HG02943 (cell line): ENCODE results near the gene SMDT1.

Experiments
- ATAC-seq: cut with Tn5 transposase; IDR thresholded peaks from one replicate; pipeline ENCODE4 v1.9.1; 2021; ENCODE audit warnings: mild to moderate bottlenecking, low read depth, moderate library complexity; ENCODE audit not compliant: unreplicated experiment

Gene SMDT1, protein sequence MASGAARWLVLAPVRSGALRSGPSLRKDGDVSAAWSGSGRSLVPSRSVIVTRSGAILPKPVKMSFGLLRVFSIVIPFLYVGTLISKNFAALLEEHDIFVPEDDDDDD

DNA sequence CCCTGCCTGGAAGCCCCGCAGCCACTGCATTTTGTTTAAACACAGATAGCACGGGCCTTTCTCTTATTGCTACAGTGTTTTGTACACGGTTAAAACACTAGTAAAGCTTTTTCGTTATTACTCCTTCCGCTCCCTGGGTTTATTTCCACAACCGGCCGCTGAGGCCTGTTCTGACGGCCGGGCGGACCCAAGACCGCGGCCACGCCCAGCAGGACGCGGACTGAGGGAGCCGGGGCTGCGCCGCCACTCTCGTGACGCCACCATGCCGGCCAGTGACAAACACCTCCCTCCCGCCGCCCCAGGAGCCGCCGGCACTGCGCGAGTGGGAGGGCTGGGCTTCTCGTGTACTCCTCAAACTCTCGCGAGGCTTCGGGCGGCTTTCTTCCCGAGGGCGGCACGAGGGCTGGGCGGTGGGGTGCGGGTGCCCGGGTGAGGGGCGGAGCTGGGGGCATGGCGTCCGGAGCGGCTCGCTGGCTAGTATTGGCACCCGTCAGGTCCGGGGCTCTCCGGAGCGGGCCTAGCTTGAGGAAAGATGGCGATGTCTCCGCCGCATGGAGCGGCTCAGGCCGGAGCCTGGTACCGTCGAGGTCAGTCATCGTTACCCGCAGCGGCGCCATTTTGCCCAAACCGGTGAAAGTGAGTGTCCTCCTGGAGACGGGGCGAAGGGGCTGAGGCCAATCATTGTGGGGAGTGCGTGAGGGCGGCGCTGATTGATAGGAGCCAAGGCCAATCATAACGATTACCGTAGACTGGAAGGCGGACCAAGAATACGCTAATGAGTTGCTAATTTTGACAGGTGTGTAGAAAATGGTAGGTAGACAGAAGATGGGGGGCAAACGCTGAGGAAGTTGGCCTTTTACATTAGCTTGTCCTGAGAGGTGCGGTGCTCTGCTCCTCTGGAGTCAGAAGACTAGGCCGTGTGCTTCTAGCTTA is at the start of gene SMDT1:
TSS of gene SMDT1 (plus strand) at position 382 of the 933 bp plus-strand sequence. CDS start at position 451, 69 bp downstream.
- ATAC-seq, result peak; percentile 86

GRCh38 chr22:42033263-42034181 is 46.0 kb upstream of the SMDT1 start:
- no peak for ATAC-seq

GRCh38 chr22:42035256-42035655 is 44.2 kb upstream of the SMDT1 start:
- ATAC-seq, result no peak

DNA sequence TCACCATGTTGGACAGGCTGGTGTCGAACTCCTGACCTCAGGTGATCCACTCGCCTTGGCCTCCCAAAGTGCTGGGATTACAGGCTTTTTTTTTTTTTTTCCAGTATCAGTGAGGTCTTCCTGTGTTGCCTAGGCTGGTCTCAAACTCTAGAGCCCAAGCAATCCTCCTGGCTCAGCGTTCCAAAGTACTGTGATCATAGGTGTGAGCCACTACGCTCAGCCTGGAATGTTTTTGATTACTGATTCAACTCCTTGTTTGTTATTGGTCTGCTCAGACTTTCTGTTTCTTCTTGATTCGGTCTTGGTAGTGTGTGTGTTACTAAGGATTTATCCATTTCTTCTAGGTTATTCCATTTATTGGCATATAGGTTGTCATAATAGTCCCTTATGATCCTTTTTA is 40.2 kb upstream of the SMDT1 start:
- ATAC-seq, result no peak

DNA sequence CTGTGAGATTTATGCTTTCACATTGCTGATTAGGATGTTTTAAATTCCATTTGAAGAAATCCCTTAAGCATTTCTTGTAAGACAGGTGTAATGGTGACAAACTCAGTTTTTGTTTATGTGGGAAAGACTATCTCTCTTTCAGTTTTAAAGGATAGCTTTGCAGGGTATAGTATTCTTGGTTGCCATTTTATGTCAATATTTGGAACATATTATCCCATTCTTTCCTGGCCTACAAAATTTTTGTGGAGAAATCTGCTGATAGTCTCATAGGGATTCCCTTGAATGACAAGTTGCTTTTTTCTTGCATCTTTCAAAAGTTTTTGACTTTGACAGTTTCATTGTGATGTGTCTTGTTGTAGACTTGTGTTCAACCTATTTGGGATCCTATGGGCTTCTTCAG is 37.7 kb upstream of the SMDT1 start:
- no peak for ATAC-seq

DNA sequence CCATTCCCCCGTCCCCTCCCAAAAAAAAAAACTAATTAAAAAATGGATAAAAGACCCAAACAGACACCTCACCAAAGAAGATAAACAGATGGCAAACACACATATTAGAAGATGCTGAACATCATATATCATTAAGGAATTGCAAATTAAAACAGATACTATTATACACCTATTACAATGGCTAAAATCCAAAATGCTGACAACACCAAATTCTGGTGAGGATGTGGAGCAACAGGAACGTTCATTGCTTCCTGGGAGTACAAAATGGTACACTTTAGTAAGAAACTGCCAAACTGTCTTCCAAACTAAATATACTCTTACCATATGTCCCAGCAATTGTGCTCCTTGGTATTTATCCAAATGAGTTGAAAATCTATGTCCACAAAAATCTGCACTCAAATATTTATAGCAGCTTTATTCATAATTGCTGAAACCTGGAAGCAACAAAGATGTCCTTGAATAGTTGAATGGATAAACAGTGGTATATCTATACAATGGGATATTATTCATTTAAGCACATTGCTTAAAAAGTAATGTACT is 28.8 kb upstream of the SMDT1 start:
- no peak for ATAC-seq

GRCh38 chr22:42052765-42053164 is 26.7 kb upstream of the SMDT1 start:
- ATAC-seq, result no peak

DNA sequence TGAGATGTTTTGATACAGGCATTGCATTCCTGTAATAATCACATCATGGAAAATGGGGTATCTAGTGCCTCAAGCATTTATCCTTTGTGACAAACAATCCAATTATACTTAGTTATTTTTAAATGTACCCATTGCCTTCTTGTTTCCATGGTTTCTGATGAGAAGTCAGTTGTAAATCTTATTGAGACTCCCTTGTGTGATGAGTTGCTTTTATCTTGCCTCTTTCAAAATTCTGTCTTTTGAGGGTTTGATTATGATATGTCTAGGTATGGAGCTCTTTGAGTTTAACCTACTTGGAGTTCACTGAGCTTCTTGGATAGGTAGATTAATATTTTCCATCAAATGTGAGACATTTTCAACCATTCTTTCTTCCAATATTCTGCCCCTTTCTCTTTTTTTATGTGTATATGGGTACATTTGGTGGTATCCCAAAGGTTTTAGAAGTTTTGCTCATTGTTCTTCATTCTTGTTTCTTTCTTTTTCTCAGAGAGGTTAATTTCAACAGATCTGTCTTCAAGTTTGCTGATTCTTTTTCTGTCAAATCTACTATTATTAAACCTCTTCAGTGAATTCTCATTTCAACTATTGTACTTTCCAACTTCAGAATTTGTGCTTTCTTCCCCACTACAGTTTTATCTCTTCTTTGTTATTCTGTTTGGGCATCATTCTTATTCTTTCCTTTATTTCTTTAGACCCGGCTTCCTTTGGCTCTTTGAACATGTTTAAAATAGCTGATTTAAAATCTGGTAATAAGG is 22.6 kb upstream of the SMDT1 start:
- ATAC-seq, result no peak

DNA sequence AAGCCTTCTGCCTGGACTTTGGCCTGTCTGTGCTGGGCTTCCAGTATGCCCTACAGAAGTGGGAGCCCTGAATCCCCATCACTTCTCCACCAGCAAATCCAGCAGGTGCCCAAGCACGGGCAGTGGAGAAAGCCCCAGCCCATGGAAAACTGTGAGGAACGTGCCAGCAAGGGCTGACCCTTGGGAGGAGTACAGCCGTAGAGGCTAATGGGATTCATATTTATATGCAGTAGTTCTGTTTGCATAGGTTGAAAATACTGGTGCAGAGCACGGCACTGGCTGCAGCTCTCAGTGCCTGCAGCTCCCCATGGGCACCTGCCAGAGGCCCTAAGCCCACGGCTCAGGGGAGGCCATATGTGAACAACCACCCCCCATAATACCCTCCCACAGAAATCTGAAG is 19.0 kb upstream of the SMDT1 start:
- ATAC-seq, result no peak

GRCh38 chr22:42061041-42061440 is 18.5 kb upstream of the SMDT1 start:
- ATAC-seq, result no peak

- ATAC-seq, result no peak
Observed at GRCh38 chr22:42062506-42063170, 16.9 kb upstream of the SMDT1 start.

- ATAC-seq, result no peak
Observed at GRCh38 chr22:42064629-42065028, 14.9 kb upstream of the SMDT1 start.

- no peak for ATAC-seq
Observed at GRCh38 chr22:42065438-42066125, 13.9 kb upstream of the SMDT1 start.

DNA sequence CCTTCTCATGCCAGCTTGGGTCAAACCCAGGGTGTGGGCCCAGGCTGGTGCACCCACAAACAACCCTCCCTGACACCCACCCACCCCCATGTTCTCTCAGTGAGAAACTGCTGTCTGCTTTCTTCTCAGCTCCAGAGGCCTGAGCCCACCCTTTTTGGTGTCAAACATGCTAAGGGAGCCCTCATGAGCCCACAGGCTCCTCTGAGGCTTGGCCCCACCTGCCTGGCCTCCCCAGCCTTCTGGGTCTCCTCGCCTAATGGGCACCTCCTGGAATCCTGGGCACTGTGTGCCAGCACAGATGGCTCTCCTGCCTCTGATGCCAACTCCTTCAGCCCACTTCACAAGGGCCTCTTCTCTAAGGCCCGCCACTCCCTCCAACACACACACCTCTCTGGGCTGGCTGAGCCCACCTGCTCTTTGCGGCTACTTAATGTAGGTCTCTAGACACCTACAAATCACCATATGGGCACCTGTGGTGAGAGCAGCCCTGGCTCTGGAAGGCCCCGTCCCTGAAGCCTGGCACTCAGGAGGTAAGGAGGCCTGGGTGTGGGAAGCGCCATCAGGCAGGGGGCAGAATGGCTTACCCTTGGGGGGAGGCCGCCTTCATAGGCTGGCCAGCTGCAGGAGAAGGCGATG is 13.3 kb upstream of the SMDT1 start:
- ATAC-seq, result no peak

DNA sequence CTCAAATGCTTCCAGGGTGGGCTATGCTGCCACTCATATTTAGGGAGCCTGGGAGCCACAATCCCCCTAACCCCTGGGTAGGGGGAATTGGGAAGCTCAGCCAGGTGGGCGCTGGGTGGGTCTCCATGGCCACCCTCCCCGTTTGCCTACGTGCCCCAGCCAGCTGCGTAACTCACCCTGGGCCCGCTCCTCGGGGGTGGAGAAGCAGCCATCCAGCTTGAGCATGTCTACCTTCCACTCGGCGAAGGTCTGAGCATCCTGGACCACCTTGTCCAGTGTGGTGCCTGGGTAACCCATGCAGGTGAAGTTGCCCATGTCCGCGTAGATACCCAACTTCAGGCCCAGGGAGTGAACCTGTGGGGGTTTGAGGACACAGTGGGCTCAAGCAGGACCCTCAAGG is 12.6 kb upstream of the SMDT1 start:
- no peak for ATAC-seq

- no peak for ATAC-seq
Observed at GRCh38 chr22:42067671-42068251, 11.7 kb upstream of the SMDT1 start.

GRCh38 chr22:42068291-42068690 is 11.2 kb upstream of the SMDT1 start:
- ATAC-seq, result no peak
